Right ventricle myocardium superior (tissue), 1 donor: ENCODE data around the gene FARS2. TPM values are rescaled to one million over a fixed set of nuclear protein-coding genes. Genes with fewer than 3 reads are reported as not detected.

Experiments
- ATAC-seq: fragments of 200-7000 bp; cut with Tn5 transposase; one replicate; pipeline ENCODE4 v1.9.1; 2020; ENCODE audit warnings: mild to moderate bottlenecking; ENCODE audit not compliant: poor library complexity
- DNase-seq: peaks from one replicate; pipeline ENCODE4 v3.0.0-alpha.2; 2020
- intact Hi-C: fragments of 100-400 bp; cut with DNase I; formaldehyde crosslinking; loops from one replicate; pipeline ENCODE4 v1.11.2; 2022
- total RNA-seq: library from RNA; stranded (reverse); fragmentation: NEBNext Ultra II Directional; extraction: Animal tissue kit (Norgen Biotek cat#: 25700); gene quantifications from one replicate; pipeline ENCODE4 v1.2.1, GENCODE V29; 2021
- donor health status: DM: no; HTN: yes; CAD: no; lungs with severe emphysema.

FARS2 gene
- total RNA-seq, 1 donor from 2014 or later, result 20.8 TPM

- ATAC-seq (peak; percentile 92), DNase-seq (peak; percentile 75)
- intact Hi-C loops, result loop anchor here (10.0 kb wide), 1 partner anchor 294 kb away; no protein-coding TSS in a partner anchor
These were observed 209.7 kb downstream of the FARS2 start for GRCh38 chr6:5471044-5471443.

DNA sequence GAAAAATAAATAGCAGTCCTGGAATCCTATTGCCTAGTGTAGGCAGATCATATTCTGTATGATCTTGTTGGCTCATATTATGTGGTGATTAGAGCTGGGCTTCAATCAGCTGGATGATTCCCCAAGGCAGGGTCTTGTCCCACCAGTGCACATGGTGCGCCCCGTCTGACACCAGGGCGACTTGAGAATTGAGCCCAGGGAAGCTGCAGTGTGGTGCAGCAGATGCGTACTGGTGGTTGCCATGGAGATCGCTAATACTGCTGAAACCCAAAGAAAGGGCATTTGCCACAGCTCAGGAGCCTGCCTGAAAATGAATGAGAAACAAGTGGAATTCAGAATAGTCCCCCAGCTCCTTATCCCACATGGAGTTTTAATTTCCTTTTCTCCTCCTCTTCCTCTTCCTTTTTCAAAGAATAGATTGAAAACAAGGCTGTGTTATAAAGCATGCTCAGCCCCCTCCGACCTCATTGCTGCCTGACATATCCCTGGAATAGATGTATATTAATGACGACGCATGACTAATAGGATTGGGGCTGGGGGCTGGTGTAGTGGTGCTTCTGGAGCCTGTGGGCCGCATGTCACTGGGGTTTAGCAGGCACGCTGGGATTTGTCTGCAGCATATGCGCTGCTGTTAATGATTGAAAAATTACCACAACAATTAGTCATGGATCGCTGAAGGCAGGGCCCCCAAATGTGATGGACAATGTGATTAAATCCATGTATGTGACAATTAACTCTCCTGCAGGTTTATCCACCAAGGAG is 210.5 kb downstream of the FARS2 start:
- DNase-seq (no peak), ATAC-seq (peak; percentile 36)
- intact Hi-C loops, result loop anchor here (10.0 kb wide), 1 partner anchor 293 kb away; no protein-coding TSS in a partner anchor

DNA sequence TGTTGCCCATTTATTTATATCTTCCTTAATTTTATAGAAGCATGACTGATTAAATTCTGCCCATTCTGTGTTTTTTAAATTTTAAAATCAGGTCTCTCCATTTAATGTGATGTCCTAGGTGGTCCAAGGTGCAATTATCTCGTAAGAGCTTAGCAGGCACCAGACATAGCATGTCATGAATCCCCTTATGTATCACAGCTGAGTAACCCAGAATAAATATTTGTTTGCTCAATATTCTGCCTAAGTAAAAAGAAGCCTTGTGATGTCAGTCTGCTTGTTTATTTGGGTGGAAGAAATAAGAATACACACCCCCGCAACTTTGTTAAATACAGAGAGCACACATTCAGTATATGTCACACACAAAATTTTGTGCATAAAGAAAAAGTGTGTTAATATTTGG is 211.3 kb downstream of the FARS2 start:
- intact Hi-C loops, result loop anchor here (10.0 kb wide), 1 partner anchor 292 kb away; no protein-coding TSS in a partner anchor
- ATAC-seq (no peak), DNase-seq (no peak)

- DNase-seq, result no peak
- intact Hi-C loops, result loop anchor here (10.0 kb wide), 1 partner anchor 289 kb away; no protein-coding TSS in a partner anchor
- no peak for ATAC-seq
These were observed 214.5 kb downstream of the FARS2 start for GRCh38 chr6:5475779-5476178.

DNA sequence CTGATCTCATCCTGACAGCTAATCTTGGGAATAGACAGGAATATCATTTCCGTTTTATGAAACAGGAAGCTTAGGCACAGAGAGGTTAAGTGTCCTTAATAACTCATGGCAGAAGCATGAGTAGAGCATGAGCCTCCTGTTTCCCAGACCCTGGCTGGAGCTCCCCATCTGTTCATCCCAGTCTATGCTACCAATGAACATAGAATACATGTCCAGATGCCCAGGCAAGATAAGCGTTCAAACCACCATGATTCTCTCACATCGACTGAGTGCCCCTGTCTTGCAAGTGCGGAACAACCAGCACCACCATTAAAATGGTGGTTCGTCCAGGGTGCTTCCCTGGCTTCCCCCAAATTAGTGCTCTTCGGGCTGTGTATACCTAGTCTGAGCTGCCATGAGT is 217.1 kb downstream of the FARS2 start:
- intact Hi-C loops, result loop anchor here (10.0 kb wide), 1 partner anchor 286 kb away; no protein-coding TSS in a partner anchor
- ATAC-seq (no peak), DNase-seq (no peak)

DNA sequence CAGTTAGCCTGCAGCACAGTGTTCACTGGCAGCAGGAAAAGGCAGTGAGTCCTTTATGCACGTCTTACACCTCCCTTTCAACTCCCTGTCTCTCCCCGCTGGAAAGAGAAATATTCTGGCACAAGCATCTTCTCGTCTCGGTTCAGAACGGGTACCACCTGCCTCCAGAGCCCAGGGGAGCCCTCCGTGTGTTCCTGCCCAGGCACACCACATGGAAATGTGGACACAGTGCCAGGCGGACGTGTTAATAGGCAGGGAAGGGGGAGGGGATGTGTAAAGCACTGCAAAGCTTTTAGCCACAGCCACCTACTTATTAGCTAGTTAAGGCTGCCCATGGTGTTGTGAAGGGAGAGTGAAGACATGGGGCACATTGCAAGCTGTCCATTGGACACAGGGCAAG is 219.7 kb downstream of the FARS2 start:
- DNase-seq, result peak; percentile 47
- peak; percentile 71 for ATAC-seq
- intact Hi-C loops, result no loop called here

DNA sequence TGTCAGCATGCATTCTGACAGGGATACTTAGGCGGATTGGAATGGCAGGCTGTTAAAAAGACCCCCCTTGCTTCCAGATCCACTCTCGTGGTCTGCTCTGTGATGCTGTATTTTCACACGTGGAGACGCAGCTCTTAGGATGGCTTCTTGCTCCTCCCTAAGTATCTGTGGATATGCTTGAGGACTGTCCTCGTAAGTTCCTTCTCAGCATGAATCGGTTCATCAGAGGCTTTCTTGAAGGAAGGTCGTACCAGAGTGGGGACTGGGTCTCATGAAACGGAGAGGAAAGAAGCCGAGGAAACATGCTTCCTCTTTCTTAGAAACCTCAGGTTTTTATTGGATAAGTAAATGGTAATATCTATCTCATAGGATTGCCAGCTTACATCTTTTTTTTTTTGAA is 220.4 kb downstream of the FARS2 start:
- ATAC-seq (no peak), DNase-seq (no peak)
- intact Hi-C loops, result no loop called here

DNA sequence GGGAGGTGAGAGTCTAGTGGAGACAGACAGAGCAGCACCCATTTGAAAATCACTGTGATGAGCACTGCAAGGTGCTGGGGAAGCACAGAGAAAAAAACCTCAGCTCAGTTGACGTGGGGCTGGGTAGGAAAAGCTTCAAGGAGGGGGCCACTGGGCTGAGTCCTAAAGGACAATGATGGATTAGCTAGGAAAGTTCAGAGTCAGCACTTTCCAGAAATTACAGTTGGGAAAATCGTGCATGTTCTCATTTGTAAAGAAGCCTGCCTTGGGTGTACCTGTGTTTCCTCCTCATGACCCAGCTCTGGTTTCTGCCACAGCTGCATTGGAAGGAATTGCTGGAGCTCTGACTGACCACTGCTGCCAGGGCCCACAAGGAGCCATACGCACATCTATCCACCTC is 221.3 kb downstream of the FARS2 start:
- intact Hi-C loops, result no loop called here
- DNase-seq (no peak), ATAC-seq (no peak)

- no peak for DNase-seq
- intact Hi-C loops, result no loop called here
- ATAC-seq, result no peak
These were observed 223.4 kb downstream of the FARS2 start for GRCh38 chr6:5484692-5485091.

DNA sequence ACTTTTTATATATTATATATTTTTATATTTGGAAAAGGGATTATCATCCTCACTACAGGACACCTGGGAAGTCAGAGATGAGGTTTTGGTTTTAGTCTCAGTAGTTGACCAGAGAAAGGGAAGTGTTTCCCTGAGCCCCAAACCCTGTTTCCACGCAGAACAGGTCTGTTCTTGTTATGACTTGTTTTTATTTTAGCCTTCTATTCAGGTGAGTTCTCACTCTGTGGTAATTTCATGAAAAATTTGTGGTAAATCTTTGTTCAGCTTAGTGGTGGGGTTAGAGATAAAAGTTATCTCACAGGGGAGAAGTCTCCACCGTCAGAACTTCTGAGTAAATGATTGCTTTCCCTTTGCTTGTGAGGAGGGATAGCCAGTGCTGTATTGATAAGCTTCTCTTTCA is 224.9 kb downstream of the FARS2 start:
- intact Hi-C loops, result no loop called here
- ATAC-seq, result no peak
- DNase-seq, result no peak

DNA sequence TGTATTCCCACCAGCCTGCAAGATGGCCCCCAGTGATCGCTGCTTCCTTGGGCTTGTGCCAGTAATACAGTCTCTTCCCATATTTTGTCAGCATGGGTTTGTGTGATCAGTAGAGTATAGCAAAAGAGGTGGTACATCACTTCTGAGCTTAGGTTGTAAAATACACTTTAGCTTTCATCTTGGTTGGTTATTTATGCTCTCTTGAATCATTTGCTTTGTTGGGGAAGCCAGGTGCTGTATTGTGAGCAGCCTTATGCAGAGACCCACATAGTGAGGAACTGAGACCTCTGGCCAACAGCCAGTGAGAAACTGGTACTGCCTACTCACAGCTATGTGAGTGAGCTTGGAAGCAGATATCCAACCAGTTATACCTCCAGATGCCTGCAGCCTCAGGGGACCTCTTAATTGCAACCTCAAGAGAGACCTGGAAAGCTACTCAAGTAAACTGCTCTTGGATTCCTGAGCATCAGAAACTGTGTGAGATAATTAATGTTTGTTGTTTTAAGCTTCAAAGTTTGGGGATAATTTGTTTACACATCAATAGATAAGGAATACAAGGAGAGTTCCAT is 229.3 kb downstream of the FARS2 start:
- ATAC-seq (no peak), DNase-seq (no peak)
- intact Hi-C loops, result no loop called here

GRCh38 chr6:5492356-5492755 is 231.0 kb downstream of the FARS2 start:
- intact Hi-C loops, result no loop called here
- no peak for DNase-seq
- no peak for ATAC-seq

DNA sequence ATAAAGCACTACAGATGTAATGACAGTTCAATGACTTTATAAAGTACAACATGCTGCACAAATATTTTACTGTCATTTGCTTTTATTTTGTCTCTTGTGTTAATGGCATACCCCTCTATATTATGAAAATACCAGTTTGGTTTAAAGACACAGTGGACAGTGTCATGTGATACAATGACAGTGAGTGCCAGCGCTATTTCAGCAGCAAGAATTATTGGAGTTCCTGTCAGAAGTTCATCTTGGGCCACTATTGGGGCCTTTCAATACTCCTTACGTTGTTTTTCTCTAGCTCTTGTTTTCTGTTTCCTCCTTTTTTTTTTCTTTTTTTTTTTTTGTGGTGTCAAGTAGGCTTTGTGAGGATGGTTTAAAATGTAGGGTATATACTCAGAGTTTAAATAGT is 232.5 kb downstream of the FARS2 start:
- peak; percentile 68 for ATAC-seq
- intact Hi-C loops, result no loop called here
- no peak for DNase-seq

GRCh38 chr6:5497896-5498578 is 236.7 kb downstream of the FARS2 start:
- intact Hi-C loops, result no loop called here
- no peak for ATAC-seq
- no peak for DNase-seq

GRCh38 chr6:5498579-5498899 is 237.2 kb downstream of the FARS2 start:
- no peak for DNase-seq
- no peak for ATAC-seq
- intact Hi-C loops, result no loop called here

GRCh38 chr6:5499644-5500306 is 238.5 kb downstream of the FARS2 start:
- intact Hi-C loops, result no loop called here
- DNase-seq (no peak), ATAC-seq (no peak)

GRCh38 chr6:5501837-5502236 is 240.5 kb downstream of the FARS2 start:
- ATAC-seq, result peak; percentile 94
- intact Hi-C loops, result no loop called here
- no peak for DNase-seq

- DNase-seq (no peak), ATAC-seq (no peak)
- intact Hi-C loops, result no loop called here
These were observed 242.8 kb downstream of the FARS2 start for GRCh38 chr6:5504078-5504477.

- ATAC-seq (no peak), DNase-seq (no peak)
- intact Hi-C loops, result no loop called here
These were observed 244.8 kb downstream of the FARS2 start for GRCh38 chr6:5506149-5506548.
